Activated T-cell treated with anti-CD3 and anti-CD28 coated beads, Interleukin-2, amount 50 U/mL, for 48 hours (primary cell): Measurements from ENCODE around the gene PITHD1.
"Not testable (repeated sequence)": the region's sequence is repeated elsewhere in the genome, so short reads cannot be mapped to it uniquely, and the experiment has no call there.

Experiments used
- DNase-seq, 2 experiments: peaks; one replicate each; pipeline ENCODE4 v3.0.0-alpha.2; 2020

PITHD1 gene

DNA sequence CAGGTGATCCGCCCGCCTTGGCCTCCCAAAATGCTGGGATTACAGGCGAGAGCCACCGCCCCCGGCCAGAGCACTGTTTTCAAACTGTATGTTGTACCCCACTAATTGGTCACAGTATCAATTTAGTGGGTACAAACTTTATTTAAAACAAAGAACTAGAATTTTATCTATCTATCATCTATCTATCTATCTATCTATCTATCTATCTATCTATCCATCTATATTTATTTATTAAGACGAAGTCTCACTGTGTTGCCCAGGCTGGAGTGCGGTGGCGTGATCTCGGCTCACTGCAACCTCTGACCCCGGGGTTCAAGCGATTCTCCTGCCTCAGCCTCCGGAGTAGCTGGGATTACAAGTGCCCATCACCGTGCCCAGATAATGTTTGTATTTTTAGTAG is 48.4 kb downstream of the PITHD1 start:
- not testable (repeated sequence) for DNase-seq

DNA sequence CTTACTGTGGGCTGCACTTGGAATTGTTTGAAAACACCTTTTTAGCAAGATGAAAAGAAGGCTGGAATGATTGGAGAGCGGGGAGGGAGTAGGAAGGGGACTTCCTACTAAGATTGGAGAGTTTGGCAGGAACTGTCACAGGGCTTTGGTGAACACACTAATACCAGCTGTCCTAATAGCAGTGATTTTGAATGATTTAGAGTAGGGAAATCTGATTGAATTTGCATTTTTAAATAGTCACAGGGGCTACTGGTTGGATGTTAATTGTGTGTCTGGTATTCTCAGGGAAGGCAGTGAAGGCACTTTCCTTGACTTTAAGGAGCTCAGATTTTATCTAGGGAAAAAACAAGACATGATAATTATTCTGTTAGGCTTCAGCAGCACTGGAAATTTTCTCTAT is 49.5 kb downstream of the PITHD1 start:
- DNase-seq = no peak

DNA sequence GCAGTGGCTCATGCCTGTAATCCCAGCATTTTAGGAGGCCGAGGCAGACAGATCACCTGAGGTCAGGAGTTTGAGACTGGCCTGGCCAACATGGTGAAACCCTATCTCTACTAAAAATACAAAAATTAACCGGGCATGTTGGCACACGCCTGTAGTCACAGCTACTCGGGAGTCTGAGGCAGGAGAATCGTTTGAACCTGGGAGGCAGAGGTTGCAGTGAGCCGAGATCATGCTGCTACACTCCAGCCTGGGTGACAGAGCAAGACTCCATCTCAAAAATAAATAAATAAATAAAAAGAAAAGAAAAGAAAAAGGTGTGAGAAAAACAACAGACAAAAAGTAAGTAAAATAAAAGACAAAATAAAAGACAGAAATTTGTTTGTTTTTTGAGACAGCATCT is 55.9 kb downstream of the PITHD1 start:
- DNase-seq = not testable (repeated sequence)

DNA sequence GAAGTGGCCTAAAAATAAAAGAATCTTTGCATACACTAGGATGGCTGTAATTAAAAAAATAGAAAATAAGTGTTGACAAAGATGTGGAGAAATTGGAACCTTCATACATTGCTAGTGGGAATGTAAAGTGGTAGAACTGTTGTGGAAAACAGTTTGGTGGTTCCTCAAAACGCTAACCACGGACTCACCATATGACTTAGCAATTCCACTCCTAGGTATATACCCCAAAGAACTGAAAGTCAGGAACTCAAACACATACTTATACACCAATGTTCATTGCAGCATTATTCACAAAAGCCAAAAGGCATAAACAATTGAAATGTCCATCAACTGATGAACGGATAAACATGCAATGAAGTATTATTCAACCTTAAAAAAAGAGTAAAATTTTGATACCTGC is 57.8 kb downstream of the PITHD1 start:
- DNase-seq = no peak
